Measurements from ENCODE around the gene ERAP2. TPM values are rescaled to one million over a fixed set of nuclear protein-coding genes. Genes with fewer than 3 reads are reported as not detected.

ERAP2 gene
- polyA plus RNA-seq (not detected in 2 replicates), polyA minus RNA-seq (not detected in 2 replicates)

GRCh38 chr5:96876292-96876850 is at the start of gene ERAP2:
ERAP2 (plus strand) TSS chr5:96876500; CDS start chr5:96879686, 3,186 bp downstream.
- Histone ChIP-seq H2AFZ (ENCODE audit: low read depth, low read length) (no peak within 1 kb of the TSS), H3K27ac (ENCODE audit: low read length) (no peak within 1 kb of the TSS), H4K20me1 (ENCODE audit: insufficient read depth) (no peaks in the 10 kb centered on the region), H3K9me2 (ENCODE audit: insufficient read depth, low read length) (no peaks in the 10 kb centered on the region), H3K79me2 (replicated peaks; ENCODE audit: insufficient read depth, low read length) (no peaks in the 10 kb centered on the region), H3K9ac (ENCODE audit: low read length) (no peak within 1 kb of the TSS), H3K9me3 (ENCODE audit: low read length) (no peaks in the 10 kb centered on the region), H3K4me2 (ENCODE audit: low read length) (no peak within 1 kb of the TSS), H3K36me3 (ENCODE audit: insufficient read depth, low read length) (no peaks in the 10 kb centered on the region), H3F3A (ENCODE audit: insufficient read depth, low read length, poor library complexity, severe bottlenecking) (no peaks in the 10 kb centered on the region), H3K4me3 (ENCODE audit: low read length) (no peak within 1 kb of the TSS), H3K27me3 (ENCODE audit: insufficient read depth, low read depth, low read length) (no peaks in the 10 kb centered on the region)
- TF ChIP-seq EP300 (conservative IDR thresholded peaks at IDR 0.05; ENCODE audit: poor library complexity, severe bottlenecking), result no peak
- no peak for TF ChIP-seq MXI1 (conservative IDR thresholded peaks at IDR 0.05; ENCODE audit: poor library complexity, severe bottlenecking)
- TF ChIP-seq RAD21 (conservative IDR thresholded peaks at IDR 0.05), result no peak
- TF ChIP-seq, protein P1, sequence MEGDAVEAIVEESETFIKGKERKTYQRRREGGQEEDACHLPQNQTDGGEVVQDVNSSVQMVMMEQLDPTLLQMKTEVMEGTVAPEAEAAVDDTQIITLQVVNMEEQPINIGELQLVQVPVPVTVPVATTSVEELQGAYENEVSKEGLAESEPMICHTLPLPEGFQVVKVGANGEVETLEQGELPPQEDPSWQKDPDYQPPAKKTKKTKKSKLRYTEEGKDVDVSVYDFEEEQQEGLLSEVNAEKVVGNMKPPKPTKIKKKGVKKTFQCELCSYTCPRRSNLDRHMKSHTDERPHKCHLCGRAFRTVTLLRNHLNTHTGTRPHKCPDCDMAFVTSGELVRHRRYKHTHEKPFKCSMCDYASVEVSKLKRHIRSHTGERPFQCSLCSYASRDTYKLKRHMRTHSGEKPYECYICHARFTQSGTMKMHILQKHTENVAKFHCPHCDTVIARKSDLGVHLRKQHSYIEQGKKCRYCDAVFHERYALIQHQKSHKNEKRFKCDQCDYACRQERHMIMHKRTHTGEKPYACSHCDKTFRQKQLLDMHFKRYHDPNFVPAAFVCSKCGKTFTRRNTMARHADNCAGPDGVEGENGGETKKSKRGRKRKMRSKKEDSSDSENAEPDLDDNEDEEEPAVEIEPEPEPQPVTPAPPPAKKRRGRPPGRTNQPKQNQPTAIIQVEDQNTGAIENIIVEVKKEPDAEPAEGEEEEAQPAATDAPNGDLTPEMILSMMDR (IDR thresholded peaks at IDR 0.05; ENCODE audit: poor library complexity, severe bottlenecking), result no peak
- TF ChIP-seq POLR2AphosphoS5 (IDR thresholded peaks at IDR 0.05), result no peak
- no peak for TF ChIP-seq SMC3 (conservative IDR thresholded peaks at IDR 0.05; ENCODE audit: poor library complexity)
- TF ChIP-seq REST (IDR thresholded peaks at IDR 0.05; ENCODE audit: borderline replicate concordance), result no peak
- TF ChIP-seq TAF1 (IDR thresholded peaks at IDR 0.05; ENCODE audit: low read depth), result no peak
- TF ChIP-seq EZH2 (IDR thresholded peaks at IDR 0.05; ENCODE audit: borderline replicate concordance, insufficient read depth, low read length, poor library complexity, severe bottlenecking), result no peak

DNA sequence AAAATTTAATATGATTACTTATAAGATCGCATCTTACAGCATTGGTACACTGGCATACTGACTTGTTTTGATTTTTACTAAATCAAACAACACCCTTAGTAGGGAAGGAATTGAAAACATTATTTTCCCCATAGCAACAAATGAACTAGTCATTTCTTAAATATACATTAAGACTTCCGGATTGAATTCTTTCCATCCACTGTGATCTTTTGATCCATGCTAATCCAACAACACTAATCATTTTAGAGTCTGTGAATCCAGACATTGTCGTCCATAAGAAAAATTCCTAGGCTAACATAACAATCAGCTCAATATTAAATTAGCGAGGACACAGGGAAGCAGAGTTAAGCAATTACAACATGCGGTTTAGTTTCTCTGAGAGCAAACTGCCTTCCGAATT is 47.0 kb upstream of the ERAP2 start:
- H3F3A ChIP-seq (ENCODE audit: insufficient read depth, low read length, poor library complexity, severe bottlenecking), result no peaks in the 10 kb centered on the region
- no peak overlapping the region for H2AFZ ChIP-seq (ENCODE audit: low read depth, low read length)
- no peaks in the 10 kb centered on the region for H3K27me3 ChIP-seq (ENCODE audit: insufficient read depth, low read depth, low read length)
- no peaks in the 10 kb centered on the region for H3K79me2 ChIP-seq (replicated peaks; ENCODE audit: insufficient read depth, low read length)
- TF ChIP-seq, protein P1 (IDR thresholded peaks at IDR 0.05; ENCODE audit: poor library complexity, severe bottlenecking), result no peak
- TF ChIP-seq EZH2 (IDR thresholded peaks at IDR 0.05; ENCODE audit: borderline replicate concordance, insufficient read depth, low read length, poor library complexity, severe bottlenecking), result no peak
- TF ChIP-seq REST (IDR thresholded peaks at IDR 0.05; ENCODE audit: borderline replicate concordance), result no peak
- no peak for TF ChIP-seq MXI1 (conservative IDR thresholded peaks at IDR 0.05; ENCODE audit: poor library complexity, severe bottlenecking)
- no peak overlapping the region for H3K4me3 ChIP-seq (ENCODE audit: low read length)
- no peaks in the 10 kb centered on the region for H4K20me1 ChIP-seq (ENCODE audit: insufficient read depth)
- no peak overlapping the region for H3K27ac ChIP-seq (ENCODE audit: low read length)
- no peak overlapping the region for H3K4me2 ChIP-seq (ENCODE audit: low read length)
- no peaks in the 10 kb centered on the region for H3K9me2 ChIP-seq (ENCODE audit: insufficient read depth, low read length)
- no peaks in the 10 kb centered on the region for H3K9me3 ChIP-seq (ENCODE audit: low read length)
- no peaks in the 10 kb centered on the region for H3K36me3 ChIP-seq (ENCODE audit: insufficient read depth, low read length)
- no peak overlapping the region for H3K9ac ChIP-seq (ENCODE audit: low read length)
